H1 (cell line): ENCODE results near the gene CCNT2. TPM values are rescaled to one million over a fixed set of nuclear protein-coding genes. Genes with fewer than 3 reads are reported as not detected.
A peak's percentile ranks its signal among the peaks of the same experiment; 100 is the strongest.

Experiments
- CTCF ChIA-PET: fragments of 300-600 bp; sonication (Branson Sonifier 250); formaldehyde crosslinking; loops from one replicate; lab custom pipeline; 2021; ENCODE audit not compliant: partially characterized antibody; lab: Charles Lee
- POLR2A ChIA-PET: fragments of 300-600 bp; sonication (Branson Sonifier 250); formaldehyde crosslinking; loops from one replicate; lab custom pipeline; 2021; ENCODE audit warnings: inconsistent platforms; ENCODE audit not compliant: partially characterized antibody; lab: Charles Lee
- DNase-seq, 2 experiments: peaks; one replicate each; pipeline versions ENCODE4 v3.0.0 to v3.0.0-alpha.2; 2010 to 2022; ENCODE audit warnings: low spot score in 2 of 2, low read depth in 1 of 2, mixed read lengths in 1 of 2
- FAIRE-seq: peaks from 2 replicates; lab custom pipeline; 2011; peaks lifted over from hg19 to GRCh38; lab: Jason Lieb, UNC
- H2AFZ ChIP-seq: 2 replicates; pipeline ENCODE4 v1.8.1; 2012; ENCODE audit warnings: low read length, inconsistent platforms
- H2AK5ac ChIP-seq: 2 replicates; pipeline ENCODE4 v1.6.1; 2013; ENCODE audit warnings: low read depth, low read length
- H2BK120ac ChIP-seq: replicated peaks from 2 replicates; pipeline ENCODE3; 2013; ENCODE audit warnings: low read depth, low read length, inconsistent platforms
- H2BK12ac ChIP-seq: 2 replicates; pipeline ENCODE4 v1.6.1; 2013; ENCODE audit warnings: low read depth, low read length
- H2BK15ac ChIP-seq: 2 replicates; pipeline ENCODE4 v1.6.1; 2013; ENCODE audit warnings: low read length
- H2BK20ac ChIP-seq: 2 replicates; pipeline ENCODE4 v1.6.1; 2013; ENCODE audit warnings: low read length
- H2BK5ac ChIP-seq: 2 replicates; pipeline ENCODE4 v1.6.1; 2013; ENCODE audit warnings: low read depth, low read length
- H3K14ac ChIP-seq: 2 replicates; pipeline ENCODE4 v1.6.1; 2013; ENCODE audit warnings: inconsistent platforms; ENCODE audit not compliant: insufficient read length
- H3K18ac ChIP-seq: 2 replicates; pipeline ENCODE4 v1.6.1; 2013; ENCODE audit warnings: low read length; ENCODE audit errors: extremely low read depth
- H3K23ac ChIP-seq: 2 replicates; pipeline ENCODE4 v1.6.1; 2013; ENCODE audit warnings: inconsistent platforms; ENCODE audit not compliant: insufficient read length
- H3K23me2 ChIP-seq: 2 replicates; pipeline ENCODE4 v1.6.1; 2013; ENCODE audit warnings: low read depth, low read length
- H3K27ac ChIP-seq: 2 replicates; pipeline ENCODE4 v1.6.1; 2011; ENCODE audit warnings: low read depth, low read length, inconsistent platforms
- H3K27me3 ChIP-seq, 4 experiments: replicated peaks in 1 of 4; 1 replicate in 1 of 4; 2 replicates in 3 of 4; pipeline versions ENCODE4 v1.6.1 to v1.8.1; 2011 to 2013; ENCODE audit warnings: low read length in 3 of 4, mild to moderate bottlenecking in 3 of 4, inconsistent platforms in 2 of 4, mixed read lengths in 2 of 4, moderate library complexity in 1 of 4; ENCODE audit not compliant: control insufficient read depth in 3 of 4, insufficient read depth in 3 of 4; ENCODE audit errors: extremely low read depth in 1 of 4
- H3K36me3 ChIP-seq, 4 experiments: 2 replicates each; pipeline versions ENCODE4 v1.6.1 to v1.8.1; 2011 to 2013; ENCODE audit warnings: mild to moderate bottlenecking in 4 of 4, low read length in 3 of 4, moderate library complexity in 2 of 4, control low read depth in 1 of 4, inconsistent platforms in 1 of 4; ENCODE audit not compliant: insufficient read depth in 4 of 4, control insufficient read depth in 2 of 4
- H3K4ac ChIP-seq: replicated peaks from 2 replicates; pipeline ENCODE3; 2013; ENCODE audit warnings: low read length, low read depth, mixed read lengths, inconsistent platforms; ENCODE audit not compliant: insufficient read length
- H3K4me1 ChIP-seq, 4 experiments: replicated peaks in 1 of 4; 1 replicate in 1 of 4; 2 replicates in 3 of 4; pipeline versions ENCODE4 v1.6.1 to v1.8.1; 2011 to 2013; ENCODE audit warnings: low read length in 3 of 4, inconsistent platforms in 2 of 4, mixed read lengths in 1 of 4; ENCODE audit not compliant: insufficient read depth in 4 of 4, control insufficient read depth in 3 of 4
- H3K4me2 ChIP-seq, 2 experiments: 2 replicates each; pipeline versions ENCODE4 v1.6.1 to v1.8.1; 2011 to 2013; ENCODE audit warnings: low read depth in 2 of 2, low read length in 2 of 2, control low read depth in 1 of 2, inconsistent platforms in 1 of 2, mild to moderate bottlenecking in 1 of 2; ENCODE audit not compliant: insufficient read depth in 1 of 2
- H3K4me3 ChIP-seq, 4 experiments: fragments of 200-600, 300-600 bp in 1 of 4; sonication (generic), shearing (Covaris generic), sonication (Bioruptor Twin) in 1 of 4; 2 replicates each; pipeline versions ENCODE4 v1.5.1 to v1.8.1; 2011 to 2016; ENCODE audit warnings: low read length in 4 of 4, low read depth in 3 of 4, control low read depth in 2 of 4, inconsistent platforms in 2 of 4, mild to moderate bottlenecking in 2 of 4, mixed read lengths in 1 of 4, moderate library complexity in 1 of 4; ENCODE audit not compliant: insufficient read depth in 2 of 4; ENCODE audit errors: extremely low read depth in 1 of 4
- H3K56ac ChIP-seq: replicated peaks from 2 replicates; pipeline ENCODE3; 2013; ENCODE audit warnings: low read depth, mild to moderate bottlenecking, mixed read lengths, low read length, inconsistent platforms; ENCODE audit not compliant: insufficient read length
- H3K79me1 ChIP-seq: 2 replicates; pipeline ENCODE4 v1.6.1; 2013; ENCODE audit warnings: low read depth, low read length, control low read depth
- H3K79me2 ChIP-seq, 2 experiments: 2 replicates each; pipeline versions ENCODE4 v1.6.1 to v1.8.1; 2012 to 2013; ENCODE audit warnings: low read length in 2 of 2, mild to moderate bottlenecking in 2 of 2, inconsistent platforms in 1 of 2; ENCODE audit not compliant: insufficient read depth in 2 of 2, control insufficient read depth in 1 of 2
- H3K9ac ChIP-seq, 4 experiments: replicated peaks in 1 of 4; 1 replicate in 1 of 4; 2 replicates in 3 of 4; pipeline versions ENCODE4 v1.6.1 to v1.8.1; 2011 to 2013; ENCODE audit warnings: low read depth in 3 of 4, low read length in 3 of 4, control low read depth in 2 of 4, mild to moderate bottlenecking in 2 of 4, moderate library complexity in 2 of 4, inconsistent platforms in 1 of 4; ENCODE audit errors: extremely low read depth in 1 of 4
- H3K9me3 ChIP-seq, 2 experiments: 2 replicates each; pipeline versions ENCODE4 v1.6.1 to v1.8.1; 2012 to 2013; ENCODE audit warnings: mild to moderate bottlenecking in 2 of 2, moderate library complexity in 2 of 2, control low read depth in 1 of 2, inconsistent platforms in 1 of 2, low read depth in 1 of 2, low read length in 1 of 2, mixed read lengths in 1 of 2; ENCODE audit not compliant: insufficient read depth in 2 of 2
- H4K20me1 ChIP-seq, 2 experiments: replicated peaks in 1 of 2; 2 replicates each; pipeline versions ENCODE3 to v1.8.1; 2011 to 2013; ENCODE audit warnings: inconsistent platforms in 2 of 2, low read length in 2 of 2, mild to moderate bottlenecking in 1 of 2; ENCODE audit not compliant: insufficient read depth in 2 of 2, control insufficient read depth in 1 of 2
- H4K5ac ChIP-seq: 2 replicates; pipeline ENCODE4 v1.6.1; 2013; ENCODE audit warnings: low read length, low read depth, mixed read lengths, inconsistent platforms; ENCODE audit not compliant: insufficient read length
- H4K8ac ChIP-seq: 2 replicates; pipeline ENCODE4 v1.8.0; 2013; ENCODE audit warnings: mild to moderate bottlenecking, moderate library complexity, low read length, inconsistent platforms; ENCODE audit not compliant: insufficient read depth; ENCODE audit errors: extremely low read depth
- H4K91ac ChIP-seq: replicated peaks from 2 replicates; pipeline ENCODE3; 2013; ENCODE audit warnings: low read length, mixed read lengths, inconsistent platforms; ENCODE audit not compliant: insufficient read length
- JUND ChIP-seq: IDR thresholded peaks from 2 replicates; pipeline ENCODE4 v1.6.1; 2011; ENCODE audit warnings: mild to moderate bottlenecking, improper control_type of control experiment, low read length
- POLR2AphosphoS5 ChIP-seq: IDR thresholded peaks from 2 replicates; pipeline ENCODE4 v1.6.1; 2011; ENCODE audit warnings: low read depth, low read length
- RXRA ChIP-seq: IDR thresholded peaks from 2 replicates; pipeline ENCODE4 v1.6.1; 2011; ENCODE audit warnings: low read depth, mild to moderate bottlenecking, low read length, moderate library complexity; ENCODE audit not compliant: insufficient read depth
- WGBS, 2 experiments: shearing (Covaris generic) in 1 of 2; methylation state at CpG; one replicate each; pipeline versions ENCODE4 v1.1.6 to v1.1.7; 2013 to 2015; ENCODE audit warnings: low lambda C conversion rate in 2 of 2, mixed read lengths in 2 of 2, inconsistent platforms in 1 of 2, low coverage in 1 of 2, missing lambda C conversion rate in 1 of 2; ENCODE audit not compliant: insufficient replicate concordance in 2 of 2, insufficient coverage in 1 of 2, insufficient read length in 1 of 2; ENCODE audit errors: extremely low coverage in 1 of 2, missing lambda C conversion rate in 1 of 2; 5-methylcytosine and 5-hydroxymethylcytosine counted together
- polyA plus RNA-seq, 7 experiments: library from polyadenylated mRNA; depleted of rRNA in 3 of 7; stranded (reverse) in 5 of 7; unstranded in 2 of 7; fragments of >200 nt in 5 of 7; fragments of 200-250 nt in 2 of 7; gene quantifications; 1 replicate in 5 of 7; 2 replicates in 1 of 7; 4 replicates in 1 of 7; pipeline versions ENCODE4 v1.2.1 to v1.2.3, GENCODE V29; 2011 to 2013; ENCODE audit warnings: missing spikeins in 2 of 7, mixed read lengths in 2 of 7
- total RNA-seq: library from RNA; stranded (reverse); fragmentation: NEBNext Ultra II Directional; extraction: Animal tissue kit (Norgen Biotek cat#: 25700); gene quantifications from 2 replicates; pipeline ENCODE4 v1.2.1, GENCODE V29; 2021

The CCNT2 gene
- total and polyA plus RNA-seq, 2 of the 8 experiments (the other 6 are each of a cell fraction or from before 2014, with no cell fraction given): 13.0 to 39.7 TPM

DNA sequence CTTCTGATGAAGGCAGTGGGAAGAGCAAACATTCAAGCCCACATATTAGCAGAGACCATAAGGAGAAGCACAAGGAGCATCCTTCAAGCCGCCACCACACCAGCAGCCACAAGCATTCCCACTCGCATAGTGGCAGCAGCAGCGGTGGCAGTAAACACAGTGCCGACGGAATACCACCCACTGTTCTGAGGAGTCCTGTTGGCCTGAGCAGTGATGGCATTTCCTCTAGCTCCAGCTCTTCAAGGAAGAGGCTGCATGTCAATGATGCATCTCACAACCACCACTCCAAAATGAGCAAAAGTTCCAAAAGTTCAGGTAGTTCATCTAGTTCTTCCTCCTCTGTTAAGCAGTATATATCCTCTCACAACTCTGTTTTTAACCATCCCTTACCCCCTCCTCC is 35.4 kb downstream of the CCNT2 start:
- Histone ChIP-seq H2BK20ac (no peak overlapping the region), H3K36me3 (peaks cover 14 to 71% (median 37%) of the 10 kb centered on the region in 4 experiments), H3K23me2 (no peaks in the 10 kb centered on the region), H3K79me1 (peaks cover 7% of the 10 kb centered on the region; the same call in 1 of the 2 replicates), H4K8ac (no peak overlapping the region; the same call in 1 of the 2 replicates), H4K91ac (no peak overlapping the region), H3K4me3 (no peak overlapping the region), H2BK15ac (no peak overlapping the region), H2AFZ (no peak overlapping the region), H3K4me2 (no peak overlapping the region), H2AK5ac (no peak overlapping the region)
- CTCF ChIA-PET: interaction anchor here (0.6 kb wide), 1 partner anchor 856 kb away, joined by 5 read pairs; no protein-coding TSS in a partner anchor
- 91% methylated on average over 5 of the region's 5 CpGs; no CpG with 5 or more reads in 1 of the 2 experiments for whole genome bisulfite sequencing, 2 experiments
- DNase-seq: no peak
- no peak for TF ChIP-seq JUND
- TF ChIP-seq RXRA: no peak
- 0 out of 2 replicates have a peak, but pooled peaks have one; percentile 53 for TF ChIP-seq POLR2AphosphoS5
- TF ChIP-seq, all 59 proteins: peak for 1
- H2BK5ac ChIP-seq: no peak overlapping the region
- 0 out of 7 replicates have a peak overlapping the region, but pooled peaks of 1 of the 4 experiments have one; percentile 27 for H3K9ac ChIP-seq
- H3K9me3 ChIP-seq: no peaks in the 10 kb centered on the region
- POLR2A ChIA-PET: no interaction called here
- H2BK12ac ChIP-seq: no peak overlapping the region
- H4K5ac ChIP-seq: no peak overlapping the region
- H3K27me3 ChIP-seq: no peaks in the 10 kb centered on the region
- FAIRE-seq: no peak
- H3K18ac ChIP-seq: no peak overlapping the region
- H2BK120ac ChIP-seq: no peak overlapping the region
- H3K4me1 ChIP-seq: no peaks in the 10 kb centered on the region
- H3K79me2 ChIP-seq: peaks cover 0 to 4% of the 10 kb centered on the region in 2 experiments; a peak in 1 of 4 replicates
- no peak overlapping the region for H3K27ac ChIP-seq
- H3K14ac ChIP-seq: no peak overlapping the region
- H3K4ac ChIP-seq: no peak overlapping the region
- H4K20me1 ChIP-seq: peaks cover 0 to 8% of the 10 kb centered on the region in 2 experiments
- H3K56ac ChIP-seq: no peak overlapping the region
- no peak overlapping the region for H3K23ac ChIP-seq
